Smooth muscle cell (in vitro differentiated cells): ENCODE measurements around the gene POLE. TPM values are rescaled to one million over a fixed set of nuclear protein-coding genes. Genes with fewer than 3 reads are reported as not detected.

Source experiments
- DNase-seq: peaks from one replicate; lab custom pipeline; 2025; ENCODE audit not compliant: unreplicated experiment; lab: John Stamatoyannopoulos, UW
- H2AFZ ChIP-seq: fragments of 200-600 bp; sonication (generic); 2 replicates; pipeline ENCODE4 v1.6.0; 2016; ENCODE audit warnings: antibody characterized with exemption, low read depth, mild to moderate bottlenecking
- H3F3A ChIP-seq: fragments of 200-600 bp; sonication (generic); 2 replicates; pipeline ENCODE4 v1.6.0; 2017; ENCODE audit warnings: antibody characterized with exemption, low read depth
- H3K27ac ChIP-seq: fragments of 200-600 bp; sonication (generic); 2 replicates; pipeline ENCODE4 v1.5.1; 2016; ENCODE audit warnings: low read depth, mild to moderate bottlenecking
- H3K27me3 ChIP-seq: fragments of 200-600 bp; sonication (generic); 2 replicates; pipeline ENCODE4 v1.6.1; 2016; ENCODE audit warnings: low read depth, mild to moderate bottlenecking
- H3K36me3 ChIP-seq: fragments of 200-600 bp; sonication (generic); 2 replicates; pipeline ENCODE4 v1.5.1; 2016; ENCODE audit warnings: low read depth
- H3K4me1 ChIP-seq: fragments of 200-600 bp; sonication (generic); 2 replicates; pipeline ENCODE4 v1.5.1; 2016; ENCODE audit warnings: low read depth
- H3K4me2 ChIP-seq: fragments of 200-600 bp; sonication (generic); 2 replicates; pipeline ENCODE4 v1.6.0; 2016; ENCODE audit warnings: mild to moderate bottlenecking
- H3K4me3 ChIP-seq: fragments of 200-600 bp; sonication (generic); 2 replicates; pipeline ENCODE4 v1.5.1; 2016; ENCODE audit warnings: mild to moderate bottlenecking
- H3K79me2 ChIP-seq: fragments of 200-600 bp; sonication (generic); 2 replicates; pipeline ENCODE4 v1.6.0; 2016; ENCODE audit warnings: low read depth, mild to moderate bottlenecking
- H3K9ac ChIP-seq: fragments of 200-600 bp; sonication (generic); 2 replicates; pipeline ENCODE4 v1.6.0; 2016; ENCODE audit warnings: low read depth
- H3K9me3 ChIP-seq: fragments of 200-600 bp; sonication (generic); replicated peaks from 2 replicates; pipeline ENCODE4 v1.5.1; 2016; ENCODE audit warnings: low read depth
- H4K20me1 ChIP-seq: fragments of 200-600 bp; sonication (generic); 2 replicates; pipeline ENCODE4 v1.6.0; 2016; ENCODE audit warnings: low read depth
- WGBS: methylation state at CpG from one replicate; pipeline ENCODE4 v1.1.7; 2016; ENCODE audit warnings: low lambda C conversion rate; 5-methylcytosine and 5-hydroxymethylcytosine counted together
- polyA plus RNA-seq: library from polyadenylated mRNA; unstranded; fragments of >200 nt; fragmentation: Nextera tagmentation; extraction: Ambion mirVana; gene quantifications from 2 replicates; pipeline ENCODE4 v1.2.1, GENCODE V29; 2016
- total RNA-seq: library from RNA; depleted of rRNA; stranded (reverse); fragments of >200 nt; gene quantifications from 2 replicates; pipeline ENCODE4 v1.2.3, GENCODE V29; 2014
- TF ChIP-seq, protein P1 (sequence below): fragments of 200-600 bp; sonication (generic); IDR thresholded peaks from 2 replicates; pipeline ENCODE4 v1.5.1; 2017; ENCODE audit warnings: borderline replicate concordance, mild to moderate bottlenecking, antibody characterized with exemption; ENCODE audit not compliant: insufficient read depth, poor library complexity, severe bottlenecking

POLE gene
- total and polyA plus RNA-seq, 2 experiments from 2014 or later, result 8.5 to 11.5 TPM

DNA sequence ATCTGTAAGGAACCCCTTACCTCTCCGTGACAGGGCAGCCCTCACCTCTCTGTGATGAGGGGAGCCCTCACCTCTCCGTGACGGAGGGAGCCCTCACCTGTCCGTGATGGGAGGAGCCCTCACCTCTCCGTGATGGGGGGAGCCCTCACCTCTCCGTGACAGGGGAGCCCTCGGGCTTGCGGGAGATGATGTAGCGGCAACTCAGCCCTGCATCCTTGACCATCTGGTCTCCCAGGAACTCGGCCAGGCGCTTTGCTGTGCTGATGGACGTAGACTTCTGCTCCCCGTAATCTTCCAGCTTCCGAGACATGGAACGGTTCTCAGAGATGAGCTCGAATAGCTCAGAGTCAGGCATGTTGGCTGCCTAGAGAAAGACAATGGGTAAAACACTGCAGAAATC, 28.0 kb downstream of the POLE start:
- Histone ChIP-seq H3K79me2 (no peaks in the 10 kb centered on the region), H3K4me1 (no peaks in the 10 kb centered on the region), H2AFZ (no peak overlapping the region), H3F3A (no peaks in the 10 kb centered on the region), H3K36me3 (no peaks in the 10 kb centered on the region), H3K27me3 (no peaks in the 10 kb centered on the region), H3K4me2 (no peak overlapping the region), H3K9me3 (no peaks in the 10 kb centered on the region), H4K20me1 (no peaks in the 10 kb centered on the region), H3K4me3 (no peak overlapping the region), H3K9ac (no peak overlapping the region), H3K27ac (no peak overlapping the region)
- TF ChIP-seq, protein P1, sequence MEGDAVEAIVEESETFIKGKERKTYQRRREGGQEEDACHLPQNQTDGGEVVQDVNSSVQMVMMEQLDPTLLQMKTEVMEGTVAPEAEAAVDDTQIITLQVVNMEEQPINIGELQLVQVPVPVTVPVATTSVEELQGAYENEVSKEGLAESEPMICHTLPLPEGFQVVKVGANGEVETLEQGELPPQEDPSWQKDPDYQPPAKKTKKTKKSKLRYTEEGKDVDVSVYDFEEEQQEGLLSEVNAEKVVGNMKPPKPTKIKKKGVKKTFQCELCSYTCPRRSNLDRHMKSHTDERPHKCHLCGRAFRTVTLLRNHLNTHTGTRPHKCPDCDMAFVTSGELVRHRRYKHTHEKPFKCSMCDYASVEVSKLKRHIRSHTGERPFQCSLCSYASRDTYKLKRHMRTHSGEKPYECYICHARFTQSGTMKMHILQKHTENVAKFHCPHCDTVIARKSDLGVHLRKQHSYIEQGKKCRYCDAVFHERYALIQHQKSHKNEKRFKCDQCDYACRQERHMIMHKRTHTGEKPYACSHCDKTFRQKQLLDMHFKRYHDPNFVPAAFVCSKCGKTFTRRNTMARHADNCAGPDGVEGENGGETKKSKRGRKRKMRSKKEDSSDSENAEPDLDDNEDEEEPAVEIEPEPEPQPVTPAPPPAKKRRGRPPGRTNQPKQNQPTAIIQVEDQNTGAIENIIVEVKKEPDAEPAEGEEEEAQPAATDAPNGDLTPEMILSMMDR, result no peak
- 94% methylated on average over 16 of the region's 16 CpGs for WGBS
- DNase-seq, result no peak

DNA sequence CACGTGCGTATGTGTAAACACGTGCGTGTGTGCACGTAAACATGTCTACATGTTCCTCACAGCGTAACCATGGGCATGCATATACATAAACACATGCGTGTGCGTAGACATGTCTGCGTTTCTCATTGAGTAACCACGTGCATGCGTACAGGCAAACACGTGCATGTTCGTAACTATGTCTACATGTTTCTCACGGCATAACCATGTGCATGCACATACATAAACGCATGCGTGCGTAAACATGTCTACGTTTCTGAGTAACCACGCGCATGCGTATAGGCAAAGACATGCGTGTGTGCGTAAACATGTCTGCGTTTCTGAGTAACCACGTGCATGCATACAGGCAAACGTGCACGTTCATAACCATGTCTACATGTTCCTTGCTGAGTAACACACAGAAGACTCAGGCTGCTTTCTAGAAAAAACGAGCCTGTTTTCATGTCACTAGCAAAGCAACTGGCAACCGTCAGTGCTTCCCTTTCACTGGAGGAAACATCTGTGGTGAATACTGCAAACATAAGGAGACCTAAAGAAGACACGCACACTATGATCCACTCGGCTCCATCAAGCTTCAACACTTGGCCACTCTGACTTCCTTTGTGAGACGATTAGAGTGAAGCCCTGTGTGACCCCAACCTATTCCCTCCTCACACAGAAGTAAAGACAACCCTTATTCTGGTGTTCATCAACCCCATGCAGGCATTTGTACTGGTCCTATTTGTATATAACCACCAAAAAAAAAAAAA, 28.8 kb downstream of the POLE start:
- Histone ChIP-seq H3K79me2 (no peaks in the 10 kb centered on the region), H3K9ac (no peak overlapping the region), H3K27ac (no peak overlapping the region), H3K27me3 (no peaks in the 10 kb centered on the region), H3F3A (no peaks in the 10 kb centered on the region), H3K4me3 (no peak overlapping the region), H4K20me1 (no peaks in the 10 kb centered on the region), H3K36me3 (peaks cover 5% of the 10 kb centered on the region), H2AFZ (no peak overlapping the region), H3K4me2 (no peak overlapping the region), H3K9me3 (no peaks in the 10 kb centered on the region), H3K4me1 (no peaks in the 10 kb centered on the region)
- TF ChIP-seq, protein P1, result no peak
- no peak for DNase-seq
- 97% methylated on average over 32 of the region's 32 CpGs for WGBS

DNA sequence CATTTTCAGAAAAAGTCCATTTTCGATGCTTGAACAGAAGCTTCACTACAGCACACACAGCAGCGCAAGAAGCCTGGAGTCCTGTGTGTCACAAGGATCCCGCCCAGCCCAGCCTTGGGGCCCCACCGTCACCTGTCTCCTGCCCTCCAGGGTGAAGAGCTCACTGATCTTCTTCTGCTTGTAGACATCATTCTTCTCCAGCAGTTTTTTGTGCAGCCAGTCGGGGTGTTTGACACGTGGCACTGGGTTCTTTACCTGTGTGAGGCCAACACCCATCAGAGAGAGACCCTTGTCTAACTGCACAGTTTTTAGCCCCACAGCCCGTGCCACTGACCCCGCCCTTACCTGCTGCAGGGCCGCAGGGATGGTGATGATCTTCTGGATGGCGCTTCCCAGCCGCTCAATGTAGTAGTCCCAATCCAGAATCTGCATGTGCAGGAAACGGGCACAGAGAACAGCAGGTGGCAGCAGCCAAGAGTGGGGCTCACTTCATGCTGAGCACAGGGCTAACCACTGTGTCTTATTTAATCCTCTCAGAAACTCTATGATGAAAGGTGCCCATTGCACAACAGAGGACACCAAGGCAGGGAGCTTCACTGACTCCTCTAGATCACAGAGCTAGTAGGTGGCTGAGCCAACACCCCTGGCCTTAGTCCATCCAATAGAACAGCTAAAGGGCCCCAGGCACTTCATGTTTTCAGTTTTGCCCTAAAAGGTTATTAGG, 30.0 kb downstream of the POLE start:
- 96% methylated on average over 12 of the region's 12 CpGs for WGBS
- H4K20me1 ChIP-seq, result no peaks in the 10 kb centered on the region
- no peak overlapping the region for H2AFZ ChIP-seq
- H3K9ac ChIP-seq, result no peak overlapping the region
- no peak overlapping the region for H3K4me3 ChIP-seq
- no peak overlapping the region for H3K4me2 ChIP-seq
- TF ChIP-seq, protein P1, result no peak
- no peaks in the 10 kb centered on the region for H3F3A ChIP-seq
- no peaks in the 10 kb centered on the region for H3K27me3 ChIP-seq
- H3K27ac ChIP-seq, result no peak overlapping the region
- DNase-seq, result no peak
- H3K4me1 ChIP-seq, result no peaks in the 10 kb centered on the region
- H3K36me3 ChIP-seq, result peaks cover 5% of the 10 kb centered on the region
- H3K9me3 ChIP-seq, result no peaks in the 10 kb centered on the region
- no peaks in the 10 kb centered on the region for H3K79me2 ChIP-seq
